IMR-90 (cell line): ENCODE results near the gene HSPA12A.

Experiments used
- BHLHE40 ChIP-seq: fragments of 150-350 bp; IDR thresholded peaks from 2 replicates; pipeline ENCODE4 v1.6.1; 2016; ENCODE audit warnings: mild to moderate bottlenecking, low read depth, low read length
- CEBPB ChIP-seq: IDR thresholded peaks from 2 replicates; pipeline ENCODE4 v1.6.1; 2012; ENCODE audit warnings: low read depth, low read length, improper control_type of control experiment
- CHD1 ChIP-seq: IDR thresholded peaks from 2 replicates; pipeline ENCODE4 v1.6.1; 2012; ENCODE audit warnings: low read depth, low read length, improper control_type of control experiment
- CTCF ChIP-seq: conservative IDR thresholded peaks from 2 replicates; pipeline ENCODE4 v1.5.1; 2012; ENCODE audit warnings: mild to moderate bottlenecking, low read depth, low read length, improper control_type of control experiment
- ELK1 ChIP-seq: fragments of 150-350 bp; IDR thresholded peaks from 2 replicates; pipeline ENCODE4 v1.6.1; 2016; ENCODE audit warnings: low read depth, mild to moderate bottlenecking, low read length, moderate library complexity, borderline replicate concordance
- MAFK ChIP-seq: IDR thresholded peaks from 2 replicates; pipeline ENCODE4 v1.6.1; 2012; ENCODE audit warnings: low read depth, low read length, improper control_type of control experiment
- POLR2A ChIP-seq: IDR thresholded peaks from 2 replicates; pipeline ENCODE4 v1.6.1; 2012; ENCODE audit warnings: mild to moderate bottlenecking, low read depth, low read length
- RCOR1 ChIP-seq: IDR thresholded peaks from 2 replicates; pipeline ENCODE4 v1.6.1; 2012; ENCODE audit warnings: mild to moderate bottlenecking, low read length, improper control_type of control experiment; ENCODE audit not compliant: insufficient replicate concordance
- SMC3 ChIP-seq: fragments of 150-350 bp; IDR thresholded peaks from 2 replicates; pipeline ENCODE4 v1.6.1; 2016; ENCODE audit warnings: low read depth, mild to moderate bottlenecking, antibody characterized with exemption, low read length, moderate library complexity
- USF2 ChIP-seq: fragments of 150-350 bp; IDR thresholded peaks from 2 replicates; pipeline ENCODE4 v1.6.1; 2017; ENCODE audit warnings: mild to moderate bottlenecking, antibody characterized with exemption, low read length, low read depth

GRCh38 chr10:116632596-116633215, 109.7 kb downstream of the HSPA12A start:
- TF ChIP-seq CTCF (no peak), BHLHE40 (no peak), CEBPB (no peak), USF2 (no peak), POLR2A (no peak), MAFK (no peak), RCOR1 (no peak), ELK1 (no peak), CHD1 (no peak), SMC3 (no peak)
